Endometrial microvascular endothelial cells (primary cell): ENCODE data around the gene MYO1D. TPM values are rescaled to one million over a fixed set of nuclear protein-coding genes. Genes with fewer than 3 reads are reported as not detected.

Source experiments
- in situ Hi-C: cut with HindIII; loops from 2 replicates; pipeline ENCODE4 v1.10.0; 2017; ENCODE audit warnings: low sequenced_read_pairs, low pct_unique_long_range_greater_than_20kb; ENCODE audit errors: inconsistent ontology term
- total RNA-seq: library from RNA; depleted of rRNA; stranded (reverse); fragments of >200 nt; gene quantifications from one replicate; pipeline ENCODE4 v1.2.3, GENCODE V29; 2015; ENCODE audit errors: inconsistent ontology term

The MYO1D gene
- total RNA-seq, 1 donor from 2014 or later, result 29.8 TPM

GRCh38 chr17:32492648-32493289, 384.2 kb downstream of the MYO1D start:
- in situ Hi-C loops, result no loop called here

- in situ Hi-C loops, result no loop called here
These were observed 384.7 kb downstream of the MYO1D start for GRCh38 chr17:32492264-32492589.

- in situ Hi-C loops, result no loop called here
These were observed 385.3 kb downstream of the MYO1D start for GRCh38 chr17:32491371-32492263.

- in situ Hi-C loops, result no loop called here
These were observed 386.8 kb downstream of the MYO1D start for GRCh38 chr17:32490101-32490482.

- in situ Hi-C loops, result no loop called here
These were observed 387.4 kb downstream of the MYO1D start for GRCh38 chr17:32489320-32490100.

- in situ Hi-C loops, result no loop called here
These were observed 388.2 kb downstream of the MYO1D start for GRCh38 chr17:32488604-32489180.

GRCh38 chr17:32488177-32488542, 388.8 kb downstream of the MYO1D start:
- in situ Hi-C loops, result no loop called here

- in situ Hi-C loops, result no loop called here
These were observed 389.3 kb downstream of the MYO1D start for GRCh38 chr17:32487473-32488176.

GRCh38 chr17:32486701-32487472, 390.0 kb downstream of the MYO1D start, which contains the start of gene CDK5R1:
CDK5R1 (plus strand) TSS chr17:32486993; CDS start chr17:32487621, 628 bp downstream.
- in situ Hi-C loops, result no loop called here

GRCh38 chr17:32486111-32486700, 390.7 kb downstream of the MYO1D start:
- in situ Hi-C loops, result no loop called here

GRCh38 chr17:32485261-32486110, 391.4 kb downstream of the MYO1D start:
- in situ Hi-C loops, result no loop called here

- in situ Hi-C loops, result no loop called here
These were observed 392.3 kb downstream of the MYO1D start for GRCh38 chr17:32484628-32485027.

GRCh38 chr17:32484041-32484461, 392.9 kb downstream of the MYO1D start:
- in situ Hi-C loops, result no loop called here

- in situ Hi-C loops, result no loop called here
These were observed 393.4 kb downstream of the MYO1D start for GRCh38 chr17:32483451-32484019.

- in situ Hi-C loops, result no loop called here
These were observed 394.2 kb downstream of the MYO1D start for GRCh38 chr17:32482568-32483320.

GRCh38 chr17:32481193-32481592, 395.7 kb downstream of the MYO1D start:
- in situ Hi-C loops, result no loop called here
